Ovary (tissue), 3 donors: ENCODE results near the gene LRFN2.

Source experiments
- CTCF ChIP-seq, 3 donors: fragments of 450-650 bp in 2 of 3; fragments of 200-600 bp in 1 of 3; IDR thresholded peaks; one replicate each; pipeline versions ENCODE4 v1.5.1 to v1.8.0; 2016 to 2022; ENCODE audit warnings: antibody characterized with exemption in 3 of 3, mild to moderate bottlenecking in 1 of 3
- POLR2A ChIP-seq: fragments of 450-650 bp; IDR thresholded peaks from one replicate; pipeline ENCODE4 v1.6.1; 2017; ENCODE audit warnings: antibody characterized with exemption, mild to moderate bottlenecking, moderate library complexity
- donor health status: DM: no; HTN: no; CAD: no.

- no peak for TF ChIP-seq CTCF (IDR thresholded peaks at IDR 0.05)
- no peak for TF ChIP-seq POLR2A
These were observed 234.5 kb downstream of the LRFN2 start for GRCh38 chr6:40352527-40353170.
